Left lung (tissue), 10 donors: ENCODE data around the gene SESN2. TPM values are rescaled to one million over a fixed set of nuclear protein-coding genes. Genes with fewer than 3 reads are reported as not detected.

Experiments
- ATAC-seq: fragments of 200-7000 bp; cut with Tn5 transposase; one replicate; pipeline ENCODE4 v1.9.1; 2020; ENCODE audit warnings: moderate library complexity
- DNase-seq, 4 donors: peaks; one replicate each; pipeline ENCODE4 v3.0.0-alpha.2; 2013 to 2020
- H3K27ac ChIP-seq, 2 donors: fragments of 200-600 bp; sonication (generic) in 1 of 2; one replicate each; pipeline versions ENCODE4 v1.5.0 to v1.8.0; 2020 to 2021
- H3K27me3 ChIP-seq, 2 donors: fragments of 200-600 bp; sonication (generic) in 1 of 2; one replicate each; pipeline versions ENCODE4 v1.5.0 to v1.8.0; 2020 to 2021
- H3K36me3 ChIP-seq, 2 donors: fragments of 200-600 bp; sonication (generic) in 1 of 2; one replicate each; pipeline versions ENCODE4 v1.5.0 to v1.8.0; 2020 to 2021
- H3K4me1 ChIP-seq, 2 donors: fragments of 200-600 bp; one replicate each; pipeline ENCODE4 v1.8.0; 2021
- H3K4me3 ChIP-seq, 2 donors: fragments of 200-600 bp; sonication (generic) in 1 of 2; one replicate each; pipeline versions ENCODE4 v1.5.0 to v1.8.0; 2020 to 2021; ENCODE audit warnings: mild to moderate bottlenecking in 1 of 2
- H3K9me3 ChIP-seq, 2 donors: fragments of 200-600 bp; sonication (generic) in 1 of 2; one replicate each; pipeline versions ENCODE4 v1.5.0 to v1.8.0; 2020 to 2021
- CTCF ChIP-seq, 2 donors: fragments of 200-600 bp; sonication (generic) in 1 of 2; IDR thresholded peaks; one replicate each; pipeline versions ENCODE4 v1.5.0 to v1.8.0; 2021; ENCODE audit warnings: antibody characterized with exemption in 2 of 2
- intact Hi-C, 2 donors: fragments of 100-400 bp; cut with DNase I; formaldehyde crosslinking; loops; one replicate each; pipeline versions ENCODE4 v1.11.2 to v1.14.2; 2022
- polyA plus RNA-seq, 6 donors: library from polyadenylated mRNA; unstranded; fragments of 120-200 nt; gene quantifications; one replicate each; pipeline ENCODE4 v1.2.1, GENCODE V29; 2013; ENCODE audit not compliant: insufficient read length in 6 of 6
- total RNA-seq, 2 donors: library from RNA; stranded (reverse); fragmentation: NEBNext Ultra II Directional; extraction: Animal tissue kit (Norgen Biotek cat#: 25700); gene quantifications; one replicate each; pipeline ENCODE4 v1.2.1, GENCODE V29; 2021
- donor health status: DM: no; HTN: yes; CAD: no.
- donor health status: DM: no; HTN: no; CAD: no.

SESN2 gene
- total and polyA plus RNA-seq, 8 donors, result 4.6 to 17.6 (median 6.5) TPM

- no peak for DNase-seq
- Histone ChIP-seq H3K27ac (peak overlapping the region in 1 of 2 donors; percentile 77), H3K4me1 (peaks cover 0 to 61% of the 10 kb centered on the region in 2 donors), H3K4me3 (no peak overlapping the region), H3K27me3 (no peaks in the 10 kb centered on the region), H3K36me3 (peaks cover 0 to 48% of the 10 kb centered on the region in 2 donors), H3K9me3 (no peaks in the 10 kb centered on the region)
- intact Hi-C loops, result no loop called here
- TF ChIP-seq CTCF (IDR thresholded peaks at IDR 0.05), result no peak
- ATAC-seq, result peak; percentile 13
These were observed 23.4 kb downstream of the SESN2 start for GRCh38 chr1:28282426-28283407.

- peaks cover 0 to 14% of the 10 kb centered on the region in 2 donors for H3K36me3 ChIP-seq
- H3K27ac ChIP-seq, result no peak overlapping the region
- no peaks in the 10 kb centered on the region for H3K27me3 ChIP-seq
- ATAC-seq (no peak), DNase-seq (no peak)
- intact Hi-C loops, result no loop called here
- TF ChIP-seq CTCF (IDR thresholded peaks at IDR 0.05), result no peak
- H3K4me3 ChIP-seq, result no peak overlapping the region
- H3K4me1 ChIP-seq, result peaks cover 0 to 49% of the 10 kb centered on the region in 2 donors
- no peaks in the 10 kb centered on the region for H3K9me3 ChIP-seq
These were observed 26.8 kb downstream of the SESN2 start for GRCh38 chr1:28286111-28286510.

- no peaks in the 10 kb centered on the region for H3K9me3 ChIP-seq
- H3K27ac ChIP-seq, result no peak overlapping the region
- no peak for DNase-seq
- no peak for TF ChIP-seq CTCF (IDR thresholded peaks at IDR 0.05)
- no peaks in the 10 kb centered on the region for H3K27me3 ChIP-seq
- H3K36me3 ChIP-seq, result no peaks in the 10 kb centered on the region
- intact Hi-C loops, result no loop called here
- no peak for ATAC-seq
- peaks cover 0 to 35% of the 10 kb centered on the region in 2 donors for H3K4me1 ChIP-seq
- no peak overlapping the region for H3K4me3 ChIP-seq
These were observed 29.2 kb downstream of the SESN2 start for GRCh38 chr1:28288487-28288886.

GRCh38 chr1:28290851-28291250 lies 31.5 kb downstream of the SESN2 start:
- ATAC-seq, result no peak
- Histone ChIP-seq H3K27ac (no peak overlapping the region), H3K4me1 (peaks cover 0 to 15% of the 10 kb centered on the region in 2 donors)

More at GRCh38 chr1:28290851-28291250, 31.5 kb downstream of the SESN2 start:
- H3K36me3 ChIP-seq, result no peaks in the 10 kb centered on the region
- H3K9me3 ChIP-seq, result no peaks in the 10 kb centered on the region
- no peak for DNase-seq
- no peaks in the 10 kb centered on the region for H3K27me3 ChIP-seq
- TF ChIP-seq CTCF (IDR thresholded peaks at IDR 0.05), result no peak
- intact Hi-C loops, result no loop called here
- no peak overlapping the region for H3K4me3 ChIP-seq
